GM13976 (cell line): Measurements from ENCODE around the gene SIAE.
"Not testable (repeated sequence)": the region's sequence is repeated elsewhere in the genome, so short reads cannot be mapped to it uniquely, and the experiment has no call there.

Experiments used
- DNase-seq: peaks from one replicate; pipeline ENCODE4 v3.0.0; 2012; ENCODE audit warnings: low spot score
- CTCF ChIP-seq: IDR thresholded peaks from 2 replicates; pipeline ENCODE4 v1.5.1; 2012; ENCODE audit warnings: borderline replicate concordance, mild to moderate bottlenecking; ENCODE audit not compliant: insufficient read depth; ENCODE audit errors: extremely low read depth, missing control alignments, control extremely low read depth
- in situ Hi-C: fragments of 300-500 bp; cut with MboI; formaldehyde crosslinking; loops from one replicate; pipeline ENCODE4 v1.12.0; 2022; ENCODE audit warnings: low sequenced_read_pairs, mixed read lengths, inconsistent platforms; ENCODE audit not compliant: unreplicated experiment

The SIAE gene

GRCh38 chr11:124610295-124610694 is 63.2 kb downstream of the SIAE start:
- in situ Hi-C loops = no loop called here
- no peak for TF ChIP-seq CTCF
- DNase-seq = no peak

GRCh38 chr11:124608147-124608546 is 65.4 kb downstream of the SIAE start:
- no peak for DNase-seq
- TF ChIP-seq CTCF = no peak
- in situ Hi-C loops = no loop called here

GRCh38 chr11:124605719-124606118 is 67.8 kb downstream of the SIAE start:
- no peak for DNase-seq
- in situ Hi-C loops = no loop called here
- TF ChIP-seq CTCF = no peak

- DNase-seq, in situ Hi-C loops: not testable (repeated sequence)
These were observed 70.8 kb downstream of the SIAE start for GRCh38 chr11:124602723-124603122.

GRCh38 chr11:124602193-124602592 is 71.3 kb downstream of the SIAE start:
- no peak for TF ChIP-seq CTCF
- DNase-seq = no peak
- in situ Hi-C loops = no loop called here

GRCh38 chr11:124600621-124601320 is 72.8 kb downstream of the SIAE start:
- in situ Hi-C loops = no loop called here
- no peak for TF ChIP-seq CTCF
- no peak for DNase-seq

- DNase-seq = no peak
- in situ Hi-C loops = loop anchor here (25.0 kb wide), 2 partner anchors 185 to 535 kb away; partner anchors contain the start of gene OR8B4
- no peak for TF ChIP-seq CTCF
These were observed 75.9 kb downstream of the SIAE start for GRCh38 chr11:124597626-124598025.
